HUES6 (cell line): ENCODE measurements around the gene CDKAL1.

ENCODE experiments used
- H3K27ac ChIP-seq: 2 replicates; pipeline ENCODE4 v1.7.0; 2013; ENCODE audit warnings: low read depth, mild to moderate bottlenecking, low read length, inconsistent platforms
- H3K27me3 ChIP-seq: 2 replicates; pipeline ENCODE4 v1.6.1; 2013; ENCODE audit warnings: low read length; ENCODE audit not compliant: control insufficient read depth, insufficient read depth
- H3K36me3 ChIP-seq: 2 replicates; pipeline ENCODE4 v1.6.1; 2013; ENCODE audit warnings: low read length; ENCODE audit not compliant: control insufficient read depth, insufficient read depth
- H3K4me1 ChIP-seq: 2 replicates; pipeline ENCODE4 v1.6.1; 2013; ENCODE audit warnings: low read length; ENCODE audit not compliant: control insufficient read depth, insufficient read depth
- H3K4me3 ChIP-seq: 2 replicates; pipeline ENCODE4 v1.5.1; 2013; ENCODE audit warnings: low read depth, low read length
- H3K9ac ChIP-seq: one replicate; pipeline ENCODE4 v1.6.1; 2013; ENCODE audit warnings: mild to moderate bottlenecking, low read length
- H3K9me3 ChIP-seq: 2 replicates; pipeline ENCODE4 v1.6.1; 2013; ENCODE audit warnings: low read depth, low read length; ENCODE audit not compliant: control insufficient read depth, insufficient read depth

The CDKAL1 gene

GRCh38 chr6:21149470-21149869 lies 615.2 kb downstream of the CDKAL1 start:
- H3K27ac ChIP-seq: no peak overlapping the region
- no peaks in the 10 kb centered on the region for H3K9me3 ChIP-seq
- H3K27me3 ChIP-seq: no peaks in the 10 kb centered on the region
- H3K4me3 ChIP-seq: no peak overlapping the region
- no peaks in the 10 kb centered on the region for H3K36me3 ChIP-seq
- 0 out of 2 replicates have a peak, but pooled peaks cover 4% of the 10 kb centered on the region for H3K4me1 ChIP-seq
- H3K9ac ChIP-seq: no peak overlapping the region

- 0 out of 2 replicates have a peak, but pooled peaks cover 4% of the 10 kb centered on the region for H3K4me1 ChIP-seq
- no peaks in the 10 kb centered on the region for H3K9me3 ChIP-seq
- no peaks in the 10 kb centered on the region for H3K27me3 ChIP-seq
- no peak overlapping the region for H3K4me3 ChIP-seq
- no peaks in the 10 kb centered on the region for H3K36me3 ChIP-seq
- no peak overlapping the region for H3K27ac ChIP-seq
- H3K9ac ChIP-seq: no peak overlapping the region
Measured at GRCh38 chr6:21150667-21151066, 616.4 kb downstream of the CDKAL1 start.

- no peaks in the 10 kb centered on the region for H3K9me3 ChIP-seq
- 0 out of 2 replicates have a peak, but pooled peaks cover 4% of the 10 kb centered on the region for H3K4me1 ChIP-seq
- no peak overlapping the region for H3K27ac ChIP-seq
- H3K9ac ChIP-seq: no peak overlapping the region
- no peak overlapping the region for H3K4me3 ChIP-seq
- H3K27me3 ChIP-seq: no peaks in the 10 kb centered on the region
- H3K36me3 ChIP-seq: no peaks in the 10 kb centered on the region
Measured at GRCh38 chr6:21151119-21151518, 616.9 kb downstream of the CDKAL1 start.

- H3K9ac ChIP-seq: no peak overlapping the region
- H3K27me3 ChIP-seq: no peaks in the 10 kb centered on the region
- H3K27ac ChIP-seq: no peak overlapping the region
- no peaks in the 10 kb centered on the region for H3K9me3 ChIP-seq
- no peaks in the 10 kb centered on the region for H3K36me3 ChIP-seq
- 0 out of 2 replicates have a peak, but pooled peaks cover 4% of the 10 kb centered on the region for H3K4me1 ChIP-seq
- no peak overlapping the region for H3K4me3 ChIP-seq
Measured at GRCh38 chr6:21151530-21151929, 617.3 kb downstream of the CDKAL1 start.

- H3K9ac ChIP-seq: no peak overlapping the region
- peaks cover 8% of the 10 kb centered on the region for H3K4me1 ChIP-seq
- H3K27me3 ChIP-seq: no peaks in the 10 kb centered on the region
Measured at GRCh38 chr6:21157186-21157929, 623.1 kb downstream of the CDKAL1 start.

GRCh38 chr6:21158149-21158548 lies 623.9 kb downstream of the CDKAL1 start:
- no peak overlapping the region for H3K4me3 ChIP-seq
- peaks cover 8% of the 10 kb centered on the region for H3K4me1 ChIP-seq
- no peak overlapping the region for H3K27ac ChIP-seq
- no peaks in the 10 kb centered on the region for H3K9me3 ChIP-seq
- H3K27me3 ChIP-seq: no peaks in the 10 kb centered on the region
- H3K9ac ChIP-seq: no peak overlapping the region
- H3K36me3 ChIP-seq: no peaks in the 10 kb centered on the region

More at GRCh38 chr6:21157186-21157929, 623.1 kb downstream of the CDKAL1 start:
- no peak overlapping the region for H3K27ac ChIP-seq
- H3K4me3 ChIP-seq: no peak overlapping the region
- no peaks in the 10 kb centered on the region for H3K9me3 ChIP-seq
- no peaks in the 10 kb centered on the region for H3K36me3 ChIP-seq

GRCh38 chr6:21158873-21159272 lies 624.6 kb downstream of the CDKAL1 start:
- Histone ChIP-seq H3K9ac (no peak overlapping the region), H3K27ac (no peak overlapping the region)

GRCh38 chr6:21159465-21159864 lies 625.2 kb downstream of the CDKAL1 start:
- no peak overlapping the region for H3K9ac ChIP-seq
- no peak overlapping the region for H3K4me3 ChIP-seq
- no peaks in the 10 kb centered on the region for H3K36me3 ChIP-seq
- no peaks in the 10 kb centered on the region for H3K9me3 ChIP-seq
- no peak overlapping the region for H3K27ac ChIP-seq
- no peaks in the 10 kb centered on the region for H3K27me3 ChIP-seq
- H3K4me1 ChIP-seq: peaks cover 8% of the 10 kb centered on the region

More at GRCh38 chr6:21158873-21159272, 624.6 kb downstream of the CDKAL1 start:
- no peaks in the 10 kb centered on the region for H3K27me3 ChIP-seq
- no peaks in the 10 kb centered on the region for H3K36me3 ChIP-seq
- H3K4me3 ChIP-seq: no peak overlapping the region
- peaks cover 8% of the 10 kb centered on the region for H3K4me1 ChIP-seq
- H3K9me3 ChIP-seq: no peaks in the 10 kb centered on the region

GRCh38 chr6:21161707-21162106 lies 627.5 kb downstream of the CDKAL1 start:
- Histone ChIP-seq H3K9me3 (no peaks in the 10 kb centered on the region), H3K27me3 (no peaks in the 10 kb centered on the region), H3K9ac (no peak overlapping the region), H3K4me3 (no peak overlapping the region), H3K27ac (no peak overlapping the region), H3K36me3 (no peaks in the 10 kb centered on the region), H3K4me1 (peaks cover 8% of the 10 kb centered on the region)

- no peak overlapping the region for H3K4me3 ChIP-seq
- no peak overlapping the region for H3K9ac ChIP-seq
- no peaks in the 10 kb centered on the region for H3K9me3 ChIP-seq
- no peaks in the 10 kb centered on the region for H3K27me3 ChIP-seq
- no peaks in the 10 kb centered on the region for H3K36me3 ChIP-seq
- no peak overlapping the region for H3K27ac ChIP-seq
- peaks cover 2% of the 10 kb centered on the region for H3K4me1 ChIP-seq
Measured at GRCh38 chr6:21163110-21163837, 629.0 kb downstream of the CDKAL1 start.

- Histone ChIP-seq H3K4me3 (no peak overlapping the region), H3K27ac (no peak overlapping the region)
Measured at GRCh38 chr6:21163838-21164180, 629.6 kb downstream of the CDKAL1 start.

More at GRCh38 chr6:21163838-21164180, 629.6 kb downstream of the CDKAL1 start:
- Histone ChIP-seq H3K9ac (no peak overlapping the region), H3K36me3 (no peaks in the 10 kb centered on the region), H3K9me3 (no peaks in the 10 kb centered on the region), H3K27me3 (no peaks in the 10 kb centered on the region), H3K4me1 (no peaks in the 10 kb centered on the region)
